ENCODE results near the gene TP53RK.

TP53RK gene

DNA sequence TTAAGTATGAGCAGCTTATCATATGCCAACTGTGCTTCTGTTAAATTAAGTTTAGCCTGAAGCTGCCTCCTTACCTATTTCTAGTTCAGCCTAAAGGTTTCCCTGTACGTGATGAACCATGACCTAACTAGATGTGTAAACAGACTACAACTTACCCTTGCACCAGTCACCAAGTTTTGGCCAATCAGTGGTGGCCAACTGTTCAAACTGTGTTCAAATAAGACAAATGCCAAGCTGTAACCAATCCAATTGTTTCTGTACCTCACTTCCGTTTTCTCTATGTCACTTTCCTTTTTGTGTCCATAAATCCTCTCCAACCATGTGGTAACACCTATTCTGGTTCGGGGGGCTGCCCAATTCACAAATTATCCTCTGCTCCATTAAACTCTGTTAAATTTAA lies 14.2 kb upstream of the TP53RK start (continued):
- no peak for TF ChIP-seq GLIS3 (CRISPR knock-in tag; IDR thresholded peaks at IDR 0.05)
- no peak for TF ChIP-seq ISL1 (CRISPR knock-in tag; IDR thresholded peaks at IDR 0.05)
- no peak for TF ChIP-seq ZNF8 (CRISPR knock-in tag; IDR thresholded peaks at IDR 0.05)
- TF ChIP-seq CSDC2 (CRISPR knock-in tag; IDR thresholded peaks at IDR 0.05) = no peak
- TF ChIP-seq, protein P1, sequence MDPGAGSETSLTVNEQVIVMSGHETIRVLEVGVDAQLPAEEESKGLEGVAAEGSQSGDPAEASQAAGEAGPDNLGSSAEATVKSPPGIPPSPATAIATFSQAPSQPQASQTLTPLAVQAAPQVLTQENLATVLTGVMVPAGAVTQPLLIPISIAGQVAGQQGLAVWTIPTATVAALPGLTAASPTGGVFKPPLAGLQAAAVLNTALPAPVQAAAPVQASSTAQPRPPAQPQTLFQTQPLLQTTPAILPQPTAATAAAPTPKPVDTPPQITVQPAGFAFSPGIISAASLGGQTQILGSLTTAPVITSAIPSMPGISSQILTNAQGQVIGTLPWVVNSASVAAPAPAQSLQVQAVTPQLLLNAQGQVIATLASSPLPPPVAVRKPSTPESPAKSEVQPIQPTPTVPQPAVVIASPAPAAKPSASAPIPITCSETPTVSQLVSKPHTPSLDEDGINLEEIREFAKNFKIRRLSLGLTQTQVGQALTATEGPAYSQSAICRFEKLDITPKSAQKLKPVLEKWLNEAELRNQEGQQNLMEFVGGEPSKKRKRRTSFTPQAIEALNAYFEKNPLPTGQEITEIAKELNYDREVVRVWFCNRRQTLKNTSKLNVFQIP (CRISPR knock-in tag; IDR thresholded peaks at IDR 0.05; ENCODE audit: borderline replicate concordance, low read depth) = no peak

DNA sequence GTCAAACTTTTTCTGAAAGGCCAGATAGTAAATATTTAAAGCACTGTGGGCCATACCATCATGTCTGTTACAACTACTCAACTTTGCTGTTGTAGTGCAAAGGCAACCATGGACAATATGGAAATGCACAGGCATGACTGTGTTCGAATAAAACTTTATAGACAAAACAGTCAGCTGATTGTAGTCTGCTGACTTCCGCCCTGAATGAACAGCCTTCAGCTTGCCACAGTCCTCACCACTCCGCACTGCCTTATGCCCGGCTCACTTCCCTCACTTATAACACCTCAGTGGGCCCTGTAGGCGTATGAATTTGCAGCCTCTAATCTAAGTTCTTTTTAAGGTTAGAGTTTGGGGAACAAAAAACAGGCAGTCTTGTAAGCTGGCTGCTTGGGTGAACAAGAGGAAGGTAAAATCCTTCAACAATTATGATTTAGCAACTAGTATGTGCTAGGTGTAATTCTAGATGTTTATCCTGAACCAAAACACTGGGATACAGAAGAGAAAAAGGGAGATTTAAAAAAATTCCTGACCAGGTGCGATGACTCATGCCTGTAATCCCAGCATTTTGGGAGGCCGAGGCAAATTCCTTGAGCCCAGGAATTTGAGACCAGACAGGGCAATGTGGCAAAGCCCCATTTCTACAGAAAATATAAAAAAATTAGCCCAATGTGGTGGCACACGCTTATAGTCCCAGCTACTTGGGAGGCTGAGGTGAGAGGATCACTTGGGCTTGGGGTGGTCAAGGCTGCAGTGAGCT lies 13.4 kb upstream of the TP53RK start:
- no peak for ATAC-seq
- no peak for TF ChIP-seq ZNF565 (CRISPR knock-in tag; conservative IDR thresholded peaks at IDR 0.05; ENCODE audit: low read depth)
- no peak for TF ChIP-seq SNAI2 (CRISPR knock-in tag; IDR thresholded peaks at IDR 0.05)
- no peak for TF ChIP-seq ZFP3 (CRISPR knock-in tag; IDR thresholded peaks at IDR 0.05)
- TF ChIP-seq, protein P2, sequence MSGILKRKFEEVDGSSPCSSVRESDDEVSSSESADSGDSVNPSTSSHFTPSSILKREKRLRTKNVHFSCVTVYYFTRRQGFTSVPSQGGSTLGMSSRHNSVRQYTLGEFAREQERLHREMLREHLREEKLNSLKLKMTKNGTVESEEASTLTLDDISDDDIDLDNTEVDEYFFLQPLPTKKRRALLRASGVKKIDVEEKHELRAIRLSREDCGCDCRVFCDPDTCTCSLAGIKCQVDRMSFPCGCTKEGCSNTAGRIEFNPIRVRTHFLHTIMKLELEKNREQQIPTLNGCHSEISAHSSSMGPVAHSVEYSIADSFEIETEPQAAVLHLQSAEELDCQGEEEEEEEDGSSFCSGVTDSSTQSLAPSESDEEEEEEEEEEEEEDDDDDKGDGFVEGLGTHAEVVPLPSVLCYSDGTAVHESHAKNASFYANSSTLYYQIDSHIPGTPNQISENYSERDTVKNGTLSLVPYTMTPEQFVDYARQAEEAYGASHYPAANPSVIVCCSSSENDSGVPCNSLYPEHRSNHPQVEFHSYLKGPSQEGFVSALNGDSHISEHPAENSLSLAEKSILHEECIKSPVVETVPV (CRISPR knock-in tag; IDR thresholded peaks at IDR 0.05) = no peak
- TF ChIP-seq TOX (CRISPR knock-in tag; IDR thresholded peaks at IDR 0.05; ENCODE audit: borderline replicate concordance) = no peak
- TF ChIP-seq ESRRG (CRISPR knock-in tag; IDR thresholded peaks at IDR 0.05) = no peak
- TF ChIP-seq TCF4 (CRISPR knock-in tag; IDR thresholded peaks at IDR 0.05; ENCODE audit: borderline replicate concordance) = no peak
- TF ChIP-seq ZNF70 (CRISPR knock-in tag; IDR thresholded peaks at IDR 0.05) = no peak
- no peak for TF ChIP-seq CSDC2 (CRISPR knock-in tag; IDR thresholded peaks at IDR 0.05)
- TF ChIP-seq, protein P3, sequence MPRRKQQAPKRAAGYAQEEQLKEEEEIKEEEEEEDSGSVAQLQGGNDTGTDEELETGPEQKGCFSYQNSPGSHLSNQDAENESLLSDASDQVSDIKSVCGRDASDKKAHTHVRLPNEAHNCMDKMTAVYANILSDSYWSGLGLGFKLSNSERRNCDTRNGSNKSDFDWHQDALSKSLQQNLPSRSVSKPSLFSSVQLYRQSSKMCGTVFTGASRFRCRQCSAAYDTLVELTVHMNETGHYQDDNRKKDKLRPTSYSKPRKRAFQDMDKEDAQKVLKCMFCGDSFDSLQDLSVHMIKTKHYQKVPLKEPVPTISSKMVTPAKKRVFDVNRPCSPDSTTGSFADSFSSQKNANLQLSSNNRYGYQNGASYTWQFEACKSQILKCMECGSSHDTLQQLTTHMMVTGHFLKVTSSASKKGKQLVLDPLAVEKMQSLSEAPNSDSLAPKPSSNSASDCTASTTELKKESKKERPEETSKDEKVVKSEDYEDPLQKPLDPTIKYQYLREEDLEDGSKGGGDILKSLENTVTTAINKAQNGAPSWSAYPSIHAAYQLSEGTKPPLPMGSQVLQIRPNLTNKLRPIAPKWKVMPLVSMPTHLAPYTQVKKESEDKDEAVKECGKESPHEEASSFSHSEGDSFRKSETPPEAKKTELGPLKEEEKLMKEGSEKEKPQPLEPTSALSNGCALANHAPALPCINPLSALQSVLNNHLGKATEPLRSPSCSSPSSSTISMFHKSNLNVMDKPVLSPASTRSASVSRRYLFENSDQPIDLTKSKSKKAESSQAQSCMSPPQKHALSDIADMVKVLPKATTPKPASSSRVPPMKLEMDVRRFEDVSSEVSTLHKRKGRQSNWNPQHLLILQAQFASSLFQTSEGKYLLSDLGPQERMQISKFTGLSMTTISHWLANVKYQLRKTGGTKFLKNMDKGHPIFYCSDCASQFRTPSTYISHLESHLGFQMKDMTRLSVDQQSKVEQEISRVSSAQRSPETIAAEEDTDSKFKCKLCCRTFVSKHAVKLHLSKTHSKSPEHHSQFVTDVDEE (CRISPR knock-in tag; IDR thresholded peaks at IDR 0.05) = no peak
- TF ChIP-seq ZFP30 (CRISPR knock-in tag; IDR thresholded peaks at IDR 0.05) = no peak
- TF ChIP-seq, protein P4, sequence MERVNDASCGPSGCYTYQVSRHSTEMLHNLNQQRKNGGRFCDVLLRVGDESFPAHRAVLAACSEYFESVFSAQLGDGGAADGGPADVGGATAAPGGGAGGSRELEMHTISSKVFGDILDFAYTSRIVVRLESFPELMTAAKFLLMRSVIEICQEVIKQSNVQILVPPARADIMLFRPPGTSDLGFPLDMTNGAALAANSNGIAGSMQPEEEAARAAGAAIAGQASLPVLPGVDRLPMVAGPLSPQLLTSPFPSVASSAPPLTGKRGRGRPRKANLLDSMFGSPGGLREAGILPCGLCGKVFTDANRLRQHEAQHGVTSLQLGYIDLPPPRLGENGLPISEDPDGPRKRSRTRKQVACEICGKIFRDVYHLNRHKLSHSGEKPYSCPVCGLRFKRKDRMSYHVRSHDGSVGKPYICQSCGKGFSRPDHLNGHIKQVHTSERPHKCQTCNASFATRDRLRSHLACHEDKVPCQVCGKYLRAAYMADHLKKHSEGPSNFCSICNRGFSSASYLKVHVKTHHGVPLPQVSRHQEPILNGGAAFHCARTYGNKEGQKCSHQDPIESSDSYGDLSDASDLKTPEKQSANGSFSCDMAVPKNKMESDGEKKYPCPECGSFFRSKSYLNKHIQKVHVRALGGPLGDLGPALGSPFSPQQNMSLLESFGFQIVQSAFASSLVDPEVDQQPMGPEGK (CRISPR knock-in tag; IDR thresholded peaks at IDR 0.05; ENCODE audit: borderline replicate concordance) = no peak
- TF ChIP-seq ZNF8 (CRISPR knock-in tag; IDR thresholded peaks at IDR 0.05) = no peak
- TF ChIP-seq, protein P1 (CRISPR knock-in tag; IDR thresholded peaks at IDR 0.05; ENCODE audit: borderline replicate concordance, low read depth) = no peak
- TF ChIP-seq, protein P5, sequence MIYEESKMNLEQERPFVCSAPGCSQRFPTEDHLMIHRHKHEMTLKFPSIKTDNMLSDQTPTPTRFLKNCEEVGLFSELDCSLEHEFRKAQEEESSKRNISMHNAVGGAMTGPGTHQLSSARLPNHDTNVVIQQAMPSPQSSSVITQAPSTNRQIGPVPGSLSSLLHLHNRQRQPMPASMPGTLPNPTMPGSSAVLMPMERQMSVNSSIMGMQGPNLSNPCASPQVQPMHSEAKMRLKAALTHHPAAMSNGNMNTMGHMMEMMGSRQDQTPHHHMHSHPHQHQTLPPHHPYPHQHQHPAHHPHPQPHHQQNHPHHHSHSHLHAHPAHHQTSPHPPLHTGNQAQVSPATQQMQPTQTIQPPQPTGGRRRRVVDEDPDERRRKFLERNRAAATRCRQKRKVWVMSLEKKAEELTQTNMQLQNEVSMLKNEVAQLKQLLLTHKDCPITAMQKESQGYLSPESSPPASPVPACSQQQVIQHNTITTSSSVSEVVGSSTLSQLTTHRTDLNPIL (CRISPR knock-in tag; IDR thresholded peaks at IDR 0.05; ENCODE audit: low read depth) = no peak
- TF ChIP-seq OSR1 (CRISPR knock-in tag; IDR thresholded peaks at IDR 0.05) = no peak
- no peak for TF ChIP-seq BACH2 (CRISPR knock-in tag; IDR thresholded peaks at IDR 0.05; ENCODE audit: borderline replicate concordance)
- TF ChIP-seq PPARA (CRISPR knock-in tag; IDR thresholded peaks at IDR 0.05; ENCODE audit: borderline replicate concordance) = no peak
